ENCODE results near the gene COL6A3.

COL6A3 gene

DNA sequence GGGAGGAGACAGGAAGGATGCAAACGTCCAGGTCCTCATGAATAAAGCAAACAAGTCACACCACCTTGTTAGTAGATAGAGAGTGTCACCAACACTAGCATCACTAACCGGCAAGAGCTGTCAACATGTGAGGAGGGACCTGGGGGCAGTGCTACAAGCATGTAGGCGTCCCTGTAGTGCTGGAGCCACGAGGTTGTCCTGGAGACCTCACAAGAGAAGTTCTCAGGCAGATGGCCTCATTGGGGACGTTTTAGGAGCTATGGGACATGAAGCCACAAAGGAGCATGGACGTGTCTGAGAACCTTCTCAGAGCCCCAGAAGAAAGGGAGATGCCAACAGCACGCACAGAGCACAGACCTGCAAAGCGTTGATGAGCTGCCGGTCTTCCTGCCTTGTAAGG, 70.0 kb downstream of the COL6A3 start:
- TF ChIP-seq, protein P1, sequence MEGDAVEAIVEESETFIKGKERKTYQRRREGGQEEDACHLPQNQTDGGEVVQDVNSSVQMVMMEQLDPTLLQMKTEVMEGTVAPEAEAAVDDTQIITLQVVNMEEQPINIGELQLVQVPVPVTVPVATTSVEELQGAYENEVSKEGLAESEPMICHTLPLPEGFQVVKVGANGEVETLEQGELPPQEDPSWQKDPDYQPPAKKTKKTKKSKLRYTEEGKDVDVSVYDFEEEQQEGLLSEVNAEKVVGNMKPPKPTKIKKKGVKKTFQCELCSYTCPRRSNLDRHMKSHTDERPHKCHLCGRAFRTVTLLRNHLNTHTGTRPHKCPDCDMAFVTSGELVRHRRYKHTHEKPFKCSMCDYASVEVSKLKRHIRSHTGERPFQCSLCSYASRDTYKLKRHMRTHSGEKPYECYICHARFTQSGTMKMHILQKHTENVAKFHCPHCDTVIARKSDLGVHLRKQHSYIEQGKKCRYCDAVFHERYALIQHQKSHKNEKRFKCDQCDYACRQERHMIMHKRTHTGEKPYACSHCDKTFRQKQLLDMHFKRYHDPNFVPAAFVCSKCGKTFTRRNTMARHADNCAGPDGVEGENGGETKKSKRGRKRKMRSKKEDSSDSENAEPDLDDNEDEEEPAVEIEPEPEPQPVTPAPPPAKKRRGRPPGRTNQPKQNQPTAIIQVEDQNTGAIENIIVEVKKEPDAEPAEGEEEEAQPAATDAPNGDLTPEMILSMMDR (conservative IDR thresholded peaks at IDR 0.05; ENCODE audit: low read depth, low read length), result no peak
- H3K4me3 ChIP-seq (ENCODE audit: low read length), result no peak overlapping the region

DNA sequence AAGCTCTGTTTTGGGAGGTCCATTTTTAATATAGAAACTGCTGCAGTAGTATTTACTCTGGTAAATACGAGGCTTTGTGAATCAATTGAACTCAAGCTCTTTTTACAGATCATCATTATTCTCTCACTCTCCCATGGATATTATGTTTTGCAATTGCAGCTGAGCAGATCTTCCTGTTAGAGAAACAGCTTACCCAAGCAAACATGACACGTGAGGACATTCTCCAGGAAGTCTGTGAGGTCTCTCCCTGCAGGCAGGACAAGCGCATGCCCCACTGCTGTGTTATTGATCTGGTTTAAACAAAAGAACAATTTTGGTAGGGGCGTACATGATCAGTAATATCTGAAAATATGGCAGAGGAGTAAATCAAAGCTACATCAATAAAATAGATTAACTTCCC, 72.1 kb downstream of the COL6A3 start:
- H3K4me3 ChIP-seq (ENCODE audit: low read length), result no peak overlapping the region
- DNase-seq (ENCODE audit: low read depth), result no peak
- TF ChIP-seq, protein P1 (conservative IDR thresholded peaks at IDR 0.05; ENCODE audit: low read depth, low read length), result no peak

More for the DNA sequence above, 70.0 kb downstream of the COL6A3 start:
- DNase-seq (ENCODE audit: low read depth), result no peak

DNA sequence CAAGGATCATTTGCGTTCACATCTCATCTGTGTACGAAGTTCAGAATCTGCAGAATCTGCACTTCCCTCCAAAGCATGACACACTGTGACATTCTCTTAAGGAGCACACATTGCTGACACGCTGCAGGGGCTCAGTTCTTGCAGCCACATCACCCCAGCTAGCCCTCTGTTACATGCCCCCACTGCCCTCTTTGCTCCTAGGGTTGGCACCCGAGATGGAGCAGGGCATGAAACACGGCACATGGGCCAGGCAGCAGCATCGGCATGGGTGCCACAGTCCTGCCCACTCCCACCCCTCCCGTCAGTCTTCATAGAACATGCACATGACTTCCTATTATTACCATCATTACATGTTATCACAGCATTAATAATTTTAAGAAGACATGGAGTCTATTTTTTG, 76.4 kb downstream of the COL6A3 start:
- no peak overlapping the region for H3K4me3 ChIP-seq (ENCODE audit: low read length)
- TF ChIP-seq, protein P1 (conservative IDR thresholded peaks at IDR 0.05; ENCODE audit: low read depth, low read length), result no peak
- DNase-seq (ENCODE audit: low read depth), result no peak

DNA sequence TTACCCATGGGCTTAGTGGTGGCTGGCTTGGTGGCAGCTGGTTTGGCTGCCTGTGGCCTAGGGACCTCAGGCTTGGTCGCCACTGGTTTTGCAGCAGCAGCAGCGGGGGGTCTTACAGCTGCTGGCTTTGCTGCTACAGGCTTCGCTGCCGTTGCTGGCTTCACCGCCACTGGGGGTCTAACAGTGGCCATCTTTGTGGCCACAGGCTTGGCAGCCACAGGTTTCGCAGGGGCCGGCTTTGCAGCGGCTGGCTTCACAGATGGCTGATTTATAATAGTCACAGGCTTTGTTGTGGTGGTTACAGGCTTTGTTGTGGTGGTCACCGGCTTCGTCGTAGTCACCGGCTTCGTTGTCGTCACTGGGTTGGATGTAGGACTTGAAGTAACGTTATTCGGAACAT, 77.8 kb downstream of the COL6A3 start:
- H3K4me3 ChIP-seq (ENCODE audit: low read length), result no peak overlapping the region
- DNase-seq (ENCODE audit: low read depth), result no peak
- TF ChIP-seq, protein P1 (conservative IDR thresholded peaks at IDR 0.05; ENCODE audit: low read depth, low read length), result no peak

DNA sequence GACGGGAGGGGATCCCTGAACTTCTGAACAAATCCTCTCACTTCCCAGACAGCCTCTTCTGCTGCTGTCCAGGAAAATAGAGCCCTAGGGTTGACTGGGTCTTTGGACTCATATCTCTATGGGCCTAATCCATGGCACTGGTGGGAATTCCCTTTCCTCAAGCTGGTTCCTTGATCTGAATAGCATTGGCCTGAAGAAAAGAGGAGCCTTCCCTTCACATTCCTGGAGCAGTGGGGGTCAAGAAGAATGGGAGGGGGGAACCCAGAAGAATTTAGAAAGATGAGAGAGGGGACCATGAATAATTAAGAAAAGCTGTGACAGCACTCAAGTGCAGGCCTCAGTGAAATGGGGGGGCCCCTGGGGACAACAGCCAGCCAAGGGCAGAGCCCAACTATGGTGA, 80.2 kb downstream of the COL6A3 start:
- no peak for DNase-seq (ENCODE audit: low read depth)
- TF ChIP-seq, protein P1 (conservative IDR thresholded peaks at IDR 0.05; ENCODE audit: low read depth, low read length), result no peak
- H3K4me3 ChIP-seq (ENCODE audit: low read length), result no peak overlapping the region

DNA sequence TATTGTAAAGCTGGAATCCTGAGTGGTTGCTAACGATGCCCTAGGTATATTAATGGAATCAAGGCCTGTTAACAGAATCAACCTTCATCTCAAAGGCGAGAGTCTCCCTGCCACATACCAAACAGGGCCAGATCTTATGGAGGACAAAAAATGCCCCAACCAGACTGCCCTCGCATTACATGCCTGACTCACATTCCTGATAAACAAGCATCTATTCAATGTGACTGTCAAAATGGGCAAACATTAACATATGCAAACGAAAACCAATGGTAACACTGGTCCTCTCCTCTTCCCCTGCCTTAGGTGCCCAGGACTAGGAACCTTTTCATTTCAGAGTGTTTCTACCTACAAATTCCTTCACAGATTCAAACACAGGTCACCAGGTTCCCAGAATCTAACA, 83.4 kb downstream of the COL6A3 start:
- TF ChIP-seq, protein P1 (conservative IDR thresholded peaks at IDR 0.05; ENCODE audit: low read depth, low read length), result no peak
- no peak for DNase-seq (ENCODE audit: low read depth)
- H3K4me3 ChIP-seq (ENCODE audit: low read length), result no peak overlapping the region

DNA sequence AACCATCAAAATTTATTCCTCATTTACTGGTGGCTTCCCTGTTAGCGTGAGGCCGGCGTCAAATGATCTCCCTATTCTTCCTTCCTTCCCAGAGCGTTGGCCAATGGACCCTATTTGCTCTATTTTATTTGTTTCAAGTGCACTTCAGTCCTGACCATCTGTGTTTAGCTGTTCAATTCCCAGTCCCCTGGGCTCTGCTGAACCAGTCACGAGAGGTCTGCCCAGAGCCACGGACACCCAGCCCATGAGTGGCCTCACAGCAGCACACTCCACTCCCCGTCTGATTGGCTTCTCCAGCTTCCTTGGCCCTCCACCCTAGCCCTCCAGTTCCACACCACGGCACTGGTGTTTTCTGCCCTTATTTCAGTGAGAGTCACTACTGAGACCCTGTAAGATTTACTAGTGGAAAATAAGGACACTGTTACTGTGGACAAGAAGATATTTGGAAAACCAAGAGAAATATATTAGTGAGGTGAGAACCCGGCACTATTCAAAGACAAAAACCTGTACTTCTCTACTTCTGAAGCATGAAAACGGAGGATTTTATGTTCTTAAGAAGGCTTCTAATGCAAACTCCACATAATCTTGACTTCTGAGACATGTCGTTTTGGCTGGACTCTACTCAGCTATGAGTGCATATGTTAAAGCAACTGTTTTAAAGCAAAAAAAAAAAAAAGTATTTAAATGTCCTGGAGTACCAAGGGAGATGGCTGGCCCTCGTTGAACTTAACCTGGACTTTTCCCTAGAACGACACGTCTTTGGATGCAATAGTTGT, 86.6 kb downstream of the COL6A3 start:
- TF ChIP-seq, protein P1 (conservative IDR thresholded peaks at IDR 0.05; ENCODE audit: low read depth, low read length), result no peak
- no peak for DNase-seq (ENCODE audit: low read depth)
- no peak overlapping the region for H3K4me3 ChIP-seq (ENCODE audit: low read length)

All from retinal pigment epithelial cell (primary cell).